ENCODE data around the gene MAP4K2. TPM values are rescaled to one million over a fixed set of nuclear protein-coding genes. Genes with fewer than 3 reads are reported as not detected.
A peak's percentile ranks its signal among the peaks of the same experiment; 100 is the strongest.

Gene MAP4K2
- total RNA-seq, 4 donors from 2014 or later: 35.5 to 77.8 (median 37.5) TPM

DNA sequence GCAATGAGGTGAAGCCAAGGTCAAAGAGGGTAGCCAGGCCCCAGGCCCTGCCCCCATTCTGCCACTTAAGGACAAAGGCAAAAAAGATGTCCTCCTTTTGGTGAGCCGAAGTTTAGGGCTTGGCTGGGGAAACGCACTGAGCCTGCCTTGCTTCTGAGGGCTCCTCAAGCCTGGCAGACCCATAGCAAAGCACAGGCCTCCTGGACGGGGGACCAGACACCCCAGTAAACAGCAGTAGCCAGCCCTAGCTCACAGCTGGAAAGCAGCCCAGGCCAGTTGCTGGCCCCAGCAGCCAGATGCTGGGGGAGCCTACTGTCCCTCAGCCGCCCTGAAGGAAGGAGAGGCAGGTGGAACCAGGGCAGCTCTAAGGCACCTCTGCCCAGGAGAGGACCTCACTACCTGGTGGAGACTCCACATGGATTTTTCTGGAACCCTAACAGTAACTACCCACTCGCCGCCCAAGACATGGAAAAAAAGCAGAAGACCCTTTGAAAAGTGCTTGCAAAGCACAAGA lies 39.4 kb downstream of the MAP4K2 start:
- WGBS, 2 donors: 70 to 72% methylated on average over 5 to 6 of the region's 6 CpGs
- H3K4me3 ChIP-seq (replicated peaks in 1 of 3): no peak overlapping the region
- H3K9me3 ChIP-seq: no peaks in the 10 kb centered on the region
- TF ChIP-seq, protein P1, sequence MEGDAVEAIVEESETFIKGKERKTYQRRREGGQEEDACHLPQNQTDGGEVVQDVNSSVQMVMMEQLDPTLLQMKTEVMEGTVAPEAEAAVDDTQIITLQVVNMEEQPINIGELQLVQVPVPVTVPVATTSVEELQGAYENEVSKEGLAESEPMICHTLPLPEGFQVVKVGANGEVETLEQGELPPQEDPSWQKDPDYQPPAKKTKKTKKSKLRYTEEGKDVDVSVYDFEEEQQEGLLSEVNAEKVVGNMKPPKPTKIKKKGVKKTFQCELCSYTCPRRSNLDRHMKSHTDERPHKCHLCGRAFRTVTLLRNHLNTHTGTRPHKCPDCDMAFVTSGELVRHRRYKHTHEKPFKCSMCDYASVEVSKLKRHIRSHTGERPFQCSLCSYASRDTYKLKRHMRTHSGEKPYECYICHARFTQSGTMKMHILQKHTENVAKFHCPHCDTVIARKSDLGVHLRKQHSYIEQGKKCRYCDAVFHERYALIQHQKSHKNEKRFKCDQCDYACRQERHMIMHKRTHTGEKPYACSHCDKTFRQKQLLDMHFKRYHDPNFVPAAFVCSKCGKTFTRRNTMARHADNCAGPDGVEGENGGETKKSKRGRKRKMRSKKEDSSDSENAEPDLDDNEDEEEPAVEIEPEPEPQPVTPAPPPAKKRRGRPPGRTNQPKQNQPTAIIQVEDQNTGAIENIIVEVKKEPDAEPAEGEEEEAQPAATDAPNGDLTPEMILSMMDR (IDR thresholded peaks at IDR 0.05): no peak
- no peak for TF ChIP-seq POLR2A (IDR thresholded peaks at IDR 0.05)
- no peaks in the 10 kb centered on the region for H3K27me3 ChIP-seq
- H3K27ac ChIP-seq: peak overlapping the region; percentile 47 to 75 (median 52)
- H3K36me3 ChIP-seq: peaks cover 47 to 59% of the 10 kb centered on the region in 2 donors
- DNase-seq: no peak
- intact Hi-C loops (cut with DNase I): no loop called here
- H3K4me1 ChIP-seq: peaks cover 36 to 57% of the 10 kb centered on the region in 2 donors

DNA sequence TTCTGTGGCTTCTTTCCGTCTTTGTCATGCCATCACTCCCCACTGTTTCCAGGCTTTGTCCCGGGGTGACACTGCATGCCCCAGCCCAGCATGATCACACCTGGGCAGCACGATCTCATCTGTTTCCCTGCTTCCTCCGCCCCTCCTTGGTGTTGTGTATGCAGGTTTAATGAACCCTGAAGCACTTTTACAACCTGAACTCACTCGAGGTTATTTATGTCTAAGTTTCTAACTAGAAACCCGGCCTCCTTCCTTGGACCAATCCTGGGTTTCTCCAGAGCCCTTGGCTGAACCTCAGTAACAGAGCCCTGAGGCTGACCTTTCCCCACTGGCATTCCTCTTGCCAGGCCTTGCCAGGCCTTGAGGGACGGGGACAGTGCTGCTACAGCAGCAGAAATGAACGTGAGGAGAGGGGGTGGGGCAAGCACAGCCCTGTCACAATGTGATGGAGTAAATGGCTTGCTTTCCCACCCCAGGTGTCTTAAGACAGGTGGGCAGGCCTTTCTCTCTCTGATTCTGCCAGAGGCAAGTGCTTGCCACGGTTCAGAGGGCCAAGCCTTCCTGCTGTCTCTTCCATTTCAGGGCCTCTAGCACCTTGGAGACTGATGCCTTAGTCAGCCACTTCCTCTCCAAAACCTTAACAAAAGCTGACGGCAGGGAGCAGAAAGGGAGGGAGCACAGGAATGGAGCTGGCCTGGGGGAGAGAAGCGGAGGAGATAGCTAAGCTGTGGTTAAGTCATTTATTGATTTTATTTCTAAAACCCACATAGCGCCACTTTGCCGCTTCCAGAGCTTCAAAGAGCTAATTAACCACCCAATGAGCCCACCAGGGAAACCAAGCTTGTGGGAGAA lies 40.1 kb downstream of the MAP4K2 start:
- Histone ChIP-seq H3K36me3 (peaks cover 40 to 52% of the 10 kb centered on the region in 2 donors), H3K27ac (peak overlapping the region; percentile 47 to 75 (median 52)), H3K4me3 (replicated peaks in 1 of 3) (no peak overlapping the region), H3K4me1 (peaks cover 36 to 58% of the 10 kb centered on the region in 2 donors), H3K27me3 (no peaks in the 10 kb centered on the region), H3K9me3 (no peaks in the 10 kb centered on the region)
- WGBS, 2 donors: 32 to 35% methylated on average over 13 of the region's 13 CpGs
- TF ChIP-seq, protein P1 (IDR thresholded peaks at IDR 0.05): no peak
- no peak for TF ChIP-seq POLR2A (IDR thresholded peaks at IDR 0.05)
- intact Hi-C loops (cut with DNase I): no loop called here
- peak; percentile 65 to 70 for DNase-seq

DNA sequence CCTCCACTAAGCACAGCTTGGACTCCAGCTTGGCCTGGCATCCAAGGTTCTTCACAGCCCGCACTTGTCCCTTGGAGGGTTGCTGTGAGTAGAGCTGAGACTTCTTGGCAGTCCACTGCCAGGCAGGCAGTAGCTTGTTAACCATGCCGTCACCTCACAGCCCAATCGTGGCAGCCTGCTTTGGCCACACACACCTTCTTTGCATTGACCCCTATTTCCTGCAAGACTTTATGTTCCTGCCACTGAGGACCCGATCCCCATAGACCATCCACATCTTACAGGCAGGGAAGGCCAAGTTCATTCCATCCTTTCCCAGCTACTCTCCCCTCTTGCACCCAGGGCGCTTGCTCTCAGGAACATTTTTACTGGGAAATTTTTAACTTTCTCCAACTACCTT lies 40.7 kb downstream of the MAP4K2 start:
- intact Hi-C loops (cut with DNase I): no loop called here
- Histone ChIP-seq H3K27me3 (no peaks in the 10 kb centered on the region), H3K27ac (peak overlapping the region in 1 of 3 donors; percentile 75), H3K9me3 (no peaks in the 10 kb centered on the region), H3K36me3 (peaks cover 34 to 46% of the 10 kb centered on the region in 2 donors), H3K4me1 (peaks cover 36 to 58% of the 10 kb centered on the region in 2 donors), H3K4me3 (replicated peaks in 1 of 3) (no peak overlapping the region)
- peak; percentile 46 to 49 for DNase-seq
- no peak for TF ChIP-seq POLR2A (IDR thresholded peaks at IDR 0.05)
- 48 to 57% methylated on average over 5 of the region's 5 CpGs for WGBS, 2 donors

DNA sequence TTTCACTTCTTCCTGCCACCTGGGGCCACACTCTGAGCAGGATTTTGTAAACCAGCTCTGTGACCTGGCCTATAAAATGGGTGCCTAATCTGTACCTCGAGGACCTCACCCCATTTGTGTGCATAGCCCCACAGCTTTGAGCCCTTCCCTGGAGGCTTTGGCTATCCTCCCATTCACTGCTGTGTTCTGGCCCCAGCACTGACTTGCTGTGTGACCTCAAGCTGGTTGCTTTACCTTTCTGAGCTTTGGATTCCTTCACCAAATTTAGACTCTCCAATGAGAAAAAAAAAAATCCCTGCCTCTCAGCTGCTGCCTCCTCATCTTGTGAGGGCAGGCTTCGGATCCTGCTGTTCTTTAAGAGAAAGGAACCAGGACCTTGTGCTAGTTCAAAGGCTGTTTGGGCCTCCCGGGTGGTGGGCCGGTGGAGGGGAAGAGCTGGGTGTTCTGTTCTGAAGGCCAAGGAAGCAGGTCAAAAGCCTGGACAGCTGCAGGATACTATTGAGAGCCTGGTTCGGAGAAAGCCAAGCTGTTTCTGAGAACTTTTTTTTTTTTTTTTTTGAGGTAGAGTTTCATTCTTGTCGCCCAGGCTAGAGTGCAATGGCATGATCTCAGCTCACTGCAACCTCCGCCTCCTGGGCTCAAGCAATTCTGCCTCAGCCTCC lies 42.1 kb downstream of the MAP4K2 start:
- no peak for DNase-seq
- WGBS, 2 donors: 77 to 79% methylated on average over 7 of the region's 7 CpGs
- no peaks in the 10 kb centered on the region for H3K27me3 ChIP-seq
- no peak for TF ChIP-seq POLR2A (IDR thresholded peaks at IDR 0.05)
- TF ChIP-seq, protein P1 (IDR thresholded peaks at IDR 0.05): no peak
- peak overlapping the region in 2 of 3 donors; percentile 50 to 84 for H3K27ac ChIP-seq
- H3K4me1 ChIP-seq: peaks cover 46 to 66% of the 10 kb centered on the region in 2 donors
- no peak overlapping the region for H3K4me3 ChIP-seq (replicated peaks in 1 of 3)
- intact Hi-C loops (cut with DNase I): no loop called here
- peaks cover 20 to 32% of the 10 kb centered on the region in 2 donors for H3K36me3 ChIP-seq
- H3K9me3 ChIP-seq: no peaks in the 10 kb centered on the region
